Peyer's patch (tissue), 4 donors: ENCODE data around the gene SCN7A. TPM values are rescaled to one million over a fixed set of nuclear protein-coding genes. Genes with fewer than 3 reads are reported as not detected.
A peak's percentile ranks its signal among the peaks of the same experiment; 100 is the strongest.

ENCODE experiments used
- DNase-seq, 3 donors: peaks; one replicate each; pipeline ENCODE4 v3.0.0-alpha.2; 2017 to 2019
- H3K27ac ChIP-seq, 4 donors: fragments of 200-600 bp; sonication (generic); one replicate each; pipeline ENCODE4 v1.5.1; 2016 to 2019
- H3K27me3 ChIP-seq, 2 donors: fragments of 200-600 bp; sonication (generic); one replicate each; pipeline ENCODE4 v1.5.1; 2019
- H3K36me3 ChIP-seq, 3 donors: fragments of 200-600 bp; sonication (generic); one replicate each; pipeline ENCODE4 v1.5.1; 2016 to 2019
- H3K4me1 ChIP-seq, 4 donors: fragments of 200-600 bp; sonication (generic); one replicate each; pipeline ENCODE4 v1.5.1; 2016 to 2019
- H3K4me3 ChIP-seq, 4 donors: fragments of 200-600 bp; sonication (generic); 1 replicate in 3 of 4; 2 replicates in 1 of 4; pipeline ENCODE4 v1.5.1; 2016 to 2019; ENCODE audit warnings: mild to moderate bottlenecking in 1 of 4
- H3K9me3 ChIP-seq, 4 donors: fragments of 200-600 bp; sonication (generic); one replicate each; pipeline ENCODE4 v1.5.1; 2016 to 2019; ENCODE audit warnings: mild to moderate bottlenecking in 1 of 4
- POLR2A ChIP-seq, 2 donors: fragments of 450-650 bp; IDR thresholded peaks; one replicate each; pipeline ENCODE4 v1.5.1; 2017; ENCODE audit warnings: antibody characterized with exemption in 2 of 2, mild to moderate bottlenecking in 2 of 2, moderate library complexity in 2 of 2
- total RNA-seq, 4 donors: library from RNA; depleted of rRNA; stranded (reverse); fragments of >200 nt; gene quantifications; one replicate each; pipeline ENCODE4 v1.1.0, GENCODE V29; 2016
- TF ChIP-seq, protein P1 (sequence below), 6 experiments: fragments of 450-650 bp in 4 of 6; fragments of 200-600 bp in 2 of 6; sonication (generic) in 1 of 6; IDR thresholded peaks; one replicate each; pipeline ENCODE4 v1.5.1; 2017 to 2019; ENCODE audit warnings: antibody characterized with exemption in 6 of 6, mild to moderate bottlenecking in 3 of 6, moderate library complexity in 1 of 6

SCN7A gene
- total RNA-seq, 4 donors from 2014 or later = 2.8 to 5.0 (median 3.2) TPM

DNA sequence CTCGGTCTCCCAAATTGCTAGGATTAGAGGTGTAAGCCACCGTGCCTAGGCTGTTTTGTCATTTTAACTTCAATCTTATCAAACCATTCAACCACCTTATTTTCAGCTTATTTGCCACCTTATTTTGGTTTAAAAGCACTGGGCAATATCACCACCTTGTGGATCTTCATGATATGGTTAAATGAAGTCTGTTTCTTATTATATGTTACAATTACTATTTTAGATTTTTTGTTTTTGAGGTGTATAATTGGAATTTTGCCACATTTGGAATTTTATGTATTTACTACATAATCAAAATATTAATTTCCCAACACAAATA, 74.5 kb downstream of the SCN7A start:
- H3K27me3 ChIP-seq = no peaks in the 10 kb centered on the region
- no peak overlapping the region for H3K4me3 ChIP-seq
- no peak overlapping the region for H3K27ac ChIP-seq
- TF ChIP-seq POLR2A (IDR thresholded peaks at IDR 0.05) = no peak
- TF ChIP-seq, protein P1, sequence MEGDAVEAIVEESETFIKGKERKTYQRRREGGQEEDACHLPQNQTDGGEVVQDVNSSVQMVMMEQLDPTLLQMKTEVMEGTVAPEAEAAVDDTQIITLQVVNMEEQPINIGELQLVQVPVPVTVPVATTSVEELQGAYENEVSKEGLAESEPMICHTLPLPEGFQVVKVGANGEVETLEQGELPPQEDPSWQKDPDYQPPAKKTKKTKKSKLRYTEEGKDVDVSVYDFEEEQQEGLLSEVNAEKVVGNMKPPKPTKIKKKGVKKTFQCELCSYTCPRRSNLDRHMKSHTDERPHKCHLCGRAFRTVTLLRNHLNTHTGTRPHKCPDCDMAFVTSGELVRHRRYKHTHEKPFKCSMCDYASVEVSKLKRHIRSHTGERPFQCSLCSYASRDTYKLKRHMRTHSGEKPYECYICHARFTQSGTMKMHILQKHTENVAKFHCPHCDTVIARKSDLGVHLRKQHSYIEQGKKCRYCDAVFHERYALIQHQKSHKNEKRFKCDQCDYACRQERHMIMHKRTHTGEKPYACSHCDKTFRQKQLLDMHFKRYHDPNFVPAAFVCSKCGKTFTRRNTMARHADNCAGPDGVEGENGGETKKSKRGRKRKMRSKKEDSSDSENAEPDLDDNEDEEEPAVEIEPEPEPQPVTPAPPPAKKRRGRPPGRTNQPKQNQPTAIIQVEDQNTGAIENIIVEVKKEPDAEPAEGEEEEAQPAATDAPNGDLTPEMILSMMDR (IDR thresholded peaks at IDR 0.05) = peak in 3 of 6 experiments; percentile 14 to 35 (median 20)
- H3K36me3 ChIP-seq = no peaks in the 10 kb centered on the region
- no peak for DNase-seq
- H3K9me3 ChIP-seq = no peaks in the 10 kb centered on the region
- no peaks in the 10 kb centered on the region for H3K4me1 ChIP-seq

DNA sequence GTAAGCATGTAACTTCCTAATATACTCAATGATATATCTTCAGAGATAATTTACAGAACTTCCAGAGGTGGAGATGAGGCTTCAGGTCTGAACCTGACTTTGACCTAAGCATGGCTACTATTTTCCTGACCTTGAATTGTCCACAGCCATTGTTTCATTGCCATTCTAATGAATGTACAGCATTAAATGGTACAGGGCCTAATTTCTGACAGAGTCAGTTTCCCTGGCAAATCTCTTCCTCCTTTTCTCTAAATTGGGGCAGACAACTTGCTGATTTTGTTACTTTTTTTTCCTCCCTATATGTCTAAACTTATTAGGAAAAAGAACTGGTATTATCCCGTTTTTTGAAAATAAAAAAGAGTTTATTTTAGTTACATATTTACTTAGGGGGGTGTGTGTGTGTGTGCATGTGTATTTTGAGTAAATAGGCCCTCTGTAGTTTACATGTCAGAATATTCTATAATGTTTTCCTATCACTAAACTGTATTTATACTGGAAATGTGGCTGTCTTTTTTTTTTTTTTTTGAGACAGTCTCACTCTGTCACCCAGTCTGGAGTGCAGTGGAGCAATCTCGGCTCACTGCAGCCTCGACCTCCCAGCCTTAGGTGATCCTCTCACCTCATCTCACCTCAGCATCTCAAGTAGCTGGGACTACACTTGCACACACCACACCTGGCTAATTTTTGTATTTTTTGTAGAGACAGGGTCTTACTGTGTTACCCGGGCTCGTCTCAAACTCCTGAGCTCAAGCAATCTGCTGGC, 75.0 kb downstream of the SCN7A start:
- no peak for DNase-seq
- Histone ChIP-seq H3K27me3 (no peaks in the 10 kb centered on the region), H3K9me3 (no peaks in the 10 kb centered on the region), H3K36me3 (no peaks in the 10 kb centered on the region), H3K4me1 (no peaks in the 10 kb centered on the region), H3K4me3 (no peak overlapping the region), H3K27ac (no peak overlapping the region)
- TF ChIP-seq, protein P1 (IDR thresholded peaks at IDR 0.05) = no peak
- no peak for TF ChIP-seq POLR2A (IDR thresholded peaks at IDR 0.05)

DNA sequence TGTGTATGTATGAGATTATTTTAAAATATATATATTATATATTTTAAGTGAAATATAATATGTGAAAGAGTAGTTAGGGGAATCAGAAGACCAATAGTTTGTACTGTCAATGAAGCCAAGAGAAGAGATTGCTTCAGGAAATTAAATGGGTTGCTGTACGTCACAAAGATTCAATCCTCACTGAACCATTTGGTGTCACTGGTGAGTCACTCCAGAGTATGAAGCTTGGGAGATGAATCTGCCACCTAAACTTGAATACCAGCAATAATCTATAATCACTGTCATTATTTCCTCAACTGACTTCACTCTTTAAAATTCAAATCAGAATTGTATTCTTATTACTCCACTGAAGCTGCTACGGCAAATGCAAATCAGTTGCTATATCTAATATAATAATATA, 76.4 kb downstream of the SCN7A start:
- Histone ChIP-seq H3K9me3 (no peaks in the 10 kb centered on the region), H3K27me3 (no peaks in the 10 kb centered on the region), H3K36me3 (no peaks in the 10 kb centered on the region), H3K4me1 (no peaks in the 10 kb centered on the region), H3K4me3 (no peak overlapping the region), H3K27ac (no peak overlapping the region)
- TF ChIP-seq, protein P1 (IDR thresholded peaks at IDR 0.05) = no peak
- DNase-seq = no peak

- no peak overlapping the region for H3K4me3 ChIP-seq
- H3K9me3 ChIP-seq = no peaks in the 10 kb centered on the region
- H3K4me1 ChIP-seq = no peaks in the 10 kb centered on the region
- H3K36me3 ChIP-seq = no peaks in the 10 kb centered on the region
- no peak overlapping the region for H3K27ac ChIP-seq
- no peak for DNase-seq
- no peaks in the 10 kb centered on the region for H3K27me3 ChIP-seq
- TF ChIP-seq POLR2A (IDR thresholded peaks at IDR 0.05) = no peak
- TF ChIP-seq, protein P1 (IDR thresholded peaks at IDR 0.05) = no peak
Observed at GRCh38 chr2:166413255-166413654, 80.8 kb downstream of the SCN7A start.

DNA sequence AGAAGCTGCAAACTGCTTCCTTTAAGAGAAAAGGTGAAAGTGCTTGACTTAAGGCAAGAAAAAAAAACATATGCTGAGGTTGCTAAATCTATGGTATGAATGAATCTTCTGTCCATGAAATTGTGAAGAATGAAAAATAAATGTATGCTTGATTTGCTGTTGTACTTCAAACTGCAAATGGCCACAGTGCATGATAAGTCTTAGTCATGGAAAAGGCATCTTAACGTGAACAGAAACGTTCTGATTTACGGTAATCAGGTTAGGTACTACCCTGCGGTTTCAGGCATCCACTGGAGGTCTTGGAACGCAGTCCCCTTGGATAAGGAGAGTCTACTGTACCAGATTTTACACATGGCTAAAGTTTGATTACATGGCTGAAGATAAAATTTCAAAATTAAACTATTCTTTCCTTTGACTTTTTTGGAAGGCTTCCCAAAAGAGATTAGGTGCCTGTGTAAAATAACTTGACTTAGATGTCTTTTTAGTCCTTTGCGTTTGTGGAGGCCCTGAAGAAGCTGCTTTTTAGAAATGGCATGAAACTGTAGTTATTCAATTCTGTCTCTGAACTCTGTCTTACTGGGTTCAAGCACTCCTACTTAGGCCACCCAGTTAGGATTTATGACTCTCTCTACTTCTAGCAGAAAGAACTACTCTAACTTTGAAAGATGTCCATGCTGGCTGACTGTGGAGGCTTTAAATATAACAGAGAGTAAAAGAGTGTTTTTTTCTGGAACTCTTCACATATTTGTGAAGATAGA, 82.4 kb downstream of the SCN7A start:
- Histone ChIP-seq H3K4me1 (no peaks in the 10 kb centered on the region), H3K27ac (no peak overlapping the region), H3K9me3 (no peaks in the 10 kb centered on the region), H3K36me3 (no peaks in the 10 kb centered on the region), H3K4me3 (no peak overlapping the region), H3K27me3 (no peaks in the 10 kb centered on the region)
- TF ChIP-seq POLR2A (IDR thresholded peaks at IDR 0.05) = no peak
- TF ChIP-seq, protein P1 (IDR thresholded peaks at IDR 0.05) = no peak
- DNase-seq = no peak
